HL-60 (cell line): ENCODE data around the gene ARPC5.

Experiments
- DNase-seq, 2 experiments: peaks; one replicate each; pipeline ENCODE4 v3.0.0-alpha.2; 2010 to 2020; ENCODE audit warnings: low read depth in 1 of 2, low spot score in 1 of 2
- H3K27ac ChIP-seq: fragments of 250-450 bp; sonication (Bioruptor Pico); replicated peaks from 2 replicates; pipeline ENCODE4 v1.5.1; 2020; ENCODE audit warnings: mild to moderate bottlenecking, moderate library complexity
- H3K27me3 ChIP-seq: fragments of 250-450 bp; sonication (Bioruptor Pico); 2 replicates; pipeline ENCODE4 v1.5.1; 2021; ENCODE audit warnings: mild to moderate bottlenecking, moderate library complexity; ENCODE audit not compliant: insufficient read depth, poor library complexity, severe bottlenecking
- H3K4me3 ChIP-seq: replicated peaks from 2 replicates; pipeline ENCODE4 v1.5.1; 2011; ENCODE audit warnings: mild to moderate bottlenecking, control low read depth, low read length; ENCODE audit not compliant: insufficient read depth
- GABPA ChIP-seq: IDR thresholded peaks from 2 replicates; pipeline ENCODE4 v1.6.1; 2012; ENCODE audit warnings: low read depth
- POLR2AphosphoS5 ChIP-seq: IDR thresholded peaks from 2 replicates; pipeline ENCODE4 v1.6.1; 2012; ENCODE audit warnings: low read depth
- SPI1 ChIP-seq: IDR thresholded peaks from 2 replicates; pipeline ENCODE4 v1.6.1; 2012; ENCODE audit warnings: low read depth, mild to moderate bottlenecking, borderline replicate concordance
- TF ChIP-seq, protein P1 (sequence below): IDR thresholded peaks from one replicate; pipeline ENCODE4 v1.5.1; 2011; ENCODE audit warnings: low read length, control low read depth, inconsistent platforms; ENCODE audit not compliant: insufficient read depth
- TF ChIP-seq, protein P2 (sequence below): IDR thresholded peaks from 2 replicates; pipeline ENCODE4 v1.6.1; 2012; ENCODE audit warnings: low read depth; ENCODE audit not compliant: insufficient replicate concordance

The ARPC5 gene

DNA sequence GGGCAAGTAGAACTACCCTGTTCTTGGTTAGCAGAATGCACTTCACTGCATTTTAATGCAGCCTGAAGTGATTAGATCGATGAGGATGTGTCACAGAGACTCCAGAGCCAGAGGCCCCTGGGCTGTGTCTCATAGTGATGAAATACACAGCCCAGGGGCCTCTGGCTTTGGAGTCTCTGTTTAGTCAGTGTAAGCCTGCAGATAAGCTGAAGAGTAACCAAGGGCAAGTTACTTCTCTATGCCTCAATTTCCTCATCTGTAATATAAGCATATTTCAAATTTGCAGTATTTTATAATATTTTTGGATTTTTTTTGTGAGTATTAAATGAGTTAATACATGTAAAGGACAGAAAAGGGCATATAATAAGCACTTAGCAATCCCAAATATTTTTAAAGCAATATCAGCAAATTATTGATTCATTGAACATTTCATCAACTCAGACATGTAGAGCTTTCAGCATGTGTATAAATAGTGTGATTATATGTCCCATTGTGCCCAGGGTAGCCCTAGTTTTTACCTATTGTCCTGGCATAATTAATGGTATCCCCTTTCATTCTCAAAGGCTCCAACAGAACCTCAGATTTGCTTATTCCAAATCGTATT is 41.1 kb upstream of the ARPC5 start:
- Histone ChIP-seq H3K27me3 (peaks cover 8% of the 10 kb centered on the region), H3K27ac (no peak overlapping the region), H3K4me3 (no peak overlapping the region)
- TF ChIP-seq, protein P1, sequence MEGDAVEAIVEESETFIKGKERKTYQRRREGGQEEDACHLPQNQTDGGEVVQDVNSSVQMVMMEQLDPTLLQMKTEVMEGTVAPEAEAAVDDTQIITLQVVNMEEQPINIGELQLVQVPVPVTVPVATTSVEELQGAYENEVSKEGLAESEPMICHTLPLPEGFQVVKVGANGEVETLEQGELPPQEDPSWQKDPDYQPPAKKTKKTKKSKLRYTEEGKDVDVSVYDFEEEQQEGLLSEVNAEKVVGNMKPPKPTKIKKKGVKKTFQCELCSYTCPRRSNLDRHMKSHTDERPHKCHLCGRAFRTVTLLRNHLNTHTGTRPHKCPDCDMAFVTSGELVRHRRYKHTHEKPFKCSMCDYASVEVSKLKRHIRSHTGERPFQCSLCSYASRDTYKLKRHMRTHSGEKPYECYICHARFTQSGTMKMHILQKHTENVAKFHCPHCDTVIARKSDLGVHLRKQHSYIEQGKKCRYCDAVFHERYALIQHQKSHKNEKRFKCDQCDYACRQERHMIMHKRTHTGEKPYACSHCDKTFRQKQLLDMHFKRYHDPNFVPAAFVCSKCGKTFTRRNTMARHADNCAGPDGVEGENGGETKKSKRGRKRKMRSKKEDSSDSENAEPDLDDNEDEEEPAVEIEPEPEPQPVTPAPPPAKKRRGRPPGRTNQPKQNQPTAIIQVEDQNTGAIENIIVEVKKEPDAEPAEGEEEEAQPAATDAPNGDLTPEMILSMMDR, result no peak
- TF ChIP-seq, protein P2, sequence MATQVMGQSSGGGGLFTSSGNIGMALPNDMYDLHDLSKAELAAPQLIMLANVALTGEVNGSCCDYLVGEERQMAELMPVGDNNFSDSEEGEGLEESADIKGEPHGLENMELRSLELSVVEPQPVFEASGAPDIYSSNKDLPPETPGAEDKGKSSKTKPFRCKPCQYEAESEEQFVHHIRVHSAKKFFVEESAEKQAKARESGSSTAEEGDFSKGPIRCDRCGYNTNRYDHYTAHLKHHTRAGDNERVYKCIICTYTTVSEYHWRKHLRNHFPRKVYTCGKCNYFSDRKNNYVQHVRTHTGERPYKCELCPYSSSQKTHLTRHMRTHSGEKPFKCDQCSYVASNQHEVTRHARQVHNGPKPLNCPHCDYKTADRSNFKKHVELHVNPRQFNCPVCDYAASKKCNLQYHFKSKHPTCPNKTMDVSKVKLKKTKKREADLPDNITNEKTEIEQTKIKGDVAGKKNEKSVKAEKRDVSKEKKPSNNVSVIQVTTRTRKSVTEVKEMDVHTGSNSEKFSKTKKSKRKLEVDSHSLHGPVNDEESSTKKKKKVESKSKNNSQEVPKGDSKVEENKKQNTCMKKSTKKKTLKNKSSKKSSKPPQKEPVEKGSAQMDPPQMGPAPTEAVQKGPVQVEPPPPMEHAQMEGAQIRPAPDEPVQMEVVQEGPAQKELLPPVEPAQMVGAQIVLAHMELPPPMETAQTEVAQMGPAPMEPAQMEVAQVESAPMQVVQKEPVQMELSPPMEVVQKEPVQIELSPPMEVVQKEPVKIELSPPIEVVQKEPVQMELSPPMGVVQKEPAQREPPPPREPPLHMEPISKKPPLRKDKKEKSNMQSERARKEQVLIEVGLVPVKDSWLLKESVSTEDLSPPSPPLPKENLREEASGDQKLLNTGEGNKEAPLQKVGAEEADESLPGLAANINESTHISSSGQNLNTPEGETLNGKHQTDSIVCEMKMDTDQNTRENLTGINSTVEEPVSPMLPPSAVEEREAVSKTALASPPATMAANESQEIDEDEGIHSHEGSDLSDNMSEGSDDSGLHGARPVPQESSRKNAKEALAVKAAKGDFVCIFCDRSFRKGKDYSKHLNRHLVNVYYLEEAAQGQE, result no peak
- TF ChIP-seq SPI1 (no peak), POLR2AphosphoS5 (no peak), GABPA (no peak)
- no peak for DNase-seq

DNA sequence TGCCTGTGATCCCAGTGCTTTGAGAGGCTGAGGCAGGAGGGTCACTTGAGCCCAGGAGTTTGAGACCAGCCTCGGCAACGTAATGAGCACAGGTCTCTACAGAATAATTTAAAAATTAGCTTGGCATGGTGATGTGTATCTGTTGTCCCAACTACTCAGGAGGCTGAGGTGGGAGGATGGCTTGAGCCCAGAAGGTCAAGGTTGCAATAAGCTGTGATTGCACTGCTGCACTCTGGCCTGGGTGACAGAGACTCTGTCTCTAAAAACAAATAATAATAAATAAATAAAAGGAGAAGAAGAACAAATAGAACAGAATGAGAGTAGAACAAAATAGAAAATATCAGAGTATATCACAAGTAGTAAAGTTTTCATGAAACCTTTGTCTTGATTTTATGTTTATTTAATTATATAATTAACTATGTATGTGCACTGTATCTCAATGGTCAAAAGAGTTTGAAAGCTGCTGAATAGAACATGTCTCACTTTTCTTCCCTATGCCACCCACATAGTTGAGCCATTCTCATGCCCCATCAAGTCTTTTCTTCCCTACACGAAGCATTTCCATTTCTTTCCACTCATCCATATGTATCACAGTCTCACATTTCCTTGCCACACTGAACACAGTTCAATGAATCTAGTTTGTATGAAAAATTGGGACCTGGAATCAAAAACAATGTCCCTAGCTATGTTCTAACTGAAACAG is 40.5 kb upstream of the ARPC5 start:
- TF ChIP-seq GABPA (no peak), POLR2AphosphoS5 (no peak), SPI1 (no peak)
- TF ChIP-seq, protein P1, result no peak
- TF ChIP-seq, protein P2, result no peak
- H3K27me3 ChIP-seq, result peaks cover 8% of the 10 kb centered on the region
- H3K4me3 ChIP-seq, result no peak overlapping the region
- no peak overlapping the region for H3K27ac ChIP-seq
- no peak for DNase-seq

DNA sequence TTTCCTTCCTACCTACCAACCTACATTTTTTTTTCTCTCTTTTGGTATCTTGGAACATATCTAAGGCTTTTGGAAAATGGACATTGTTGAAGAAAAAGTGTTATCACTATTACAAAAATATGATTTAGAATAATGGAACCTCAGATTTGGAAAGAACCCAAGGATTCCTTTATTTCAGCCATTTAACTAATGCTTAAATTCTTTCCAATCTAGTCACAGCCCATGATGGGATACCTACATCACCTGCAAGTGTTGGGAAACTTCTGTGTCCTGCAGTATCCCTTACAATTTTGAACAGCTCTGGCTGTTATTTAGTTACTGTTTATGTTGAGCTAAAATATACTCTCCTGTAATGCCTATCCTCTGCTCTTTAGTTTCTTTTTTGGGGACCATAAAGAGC is 39.8 kb upstream of the ARPC5 start:
- no peak overlapping the region for H3K4me3 ChIP-seq
- DNase-seq, result no peak
- H3K27me3 ChIP-seq, result peaks cover 8% of the 10 kb centered on the region
- TF ChIP-seq GABPA (no peak), SPI1 (no peak), POLR2AphosphoS5 (no peak)
- TF ChIP-seq, protein P1, result no peak
- TF ChIP-seq, protein P2, result no peak
- no peak overlapping the region for H3K27ac ChIP-seq
